A549 (cell line): ENCODE results near the gene MAPKAP1. TPM values are rescaled to one million over a fixed set of nuclear protein-coding genes. Genes with fewer than 3 reads are reported as not detected.

Experiments used
- ATAC-seq, 2 experiments: fragments of 200-7000 bp in 1 of 2; fragments of >200 bp in 1 of 2; cut with Nextera tagmentation in 1 of 2; cut with Tn5 transposase in 1 of 2; 3 replicates each; pipeline versions ENCODE4 v1.8.0 to v1.9.1; 2018 to 2020; ENCODE audit warnings: mild to moderate bottlenecking in 1 of 2, moderate library complexity in 1 of 2
- CTCF ChIA-PET: fragments of 300-600 bp; sonication (Branson Sonifier 250); formaldehyde crosslinking; extraction: SDS; loops from one replicate; lab custom pipeline; 2021; ENCODE audit warnings: antibody characterized with exemption, inconsistent platforms; lab: Yijun Ruan, JAX
- POLR2A ChIA-PET: fragments of 350-600 bp; formaldehyde crosslinking; extraction: SDS; loops from one replicate; lab custom pipeline; 2021; ENCODE audit warnings: antibody characterized with exemption, inconsistent platforms; lab: Yijun Ruan, JAX
- DNase-seq, 2 experiments: peaks; one replicate each; pipeline versions ENCODE4 v3.0.0 to v3.0.0-alpha.2; 2011 to 2016; ENCODE audit warnings: low read depth in 1 of 2, low spot score in 1 of 2
- FAIRE-seq: peaks from 2 replicates; lab custom pipeline; 2011; peaks lifted over from hg19 to GRCh38; lab: Jason Lieb, UNC
- H3K27ac ChIP-seq, 2 experiments: fragments of >200 bp; sonication (Bioruptor Twin); formaldehyde crosslinking; 3 replicates each; pipeline ENCODE4 v1.5.1; 2016 to 2017
- H3K4me1 ChIP-seq: fragments of >200 bp; sonication (Bioruptor Twin); formaldehyde crosslinking; 3 replicates; pipeline ENCODE4 v1.6.1; 2016
- H3K4me2 ChIP-seq: fragments of >200 bp; sonication (Bioruptor Twin); formaldehyde crosslinking; 3 replicates; pipeline ENCODE4 v1.6.1; 2016
- H3K4me3 ChIP-seq: fragments of >200 bp; sonication (Bioruptor Twin); formaldehyde crosslinking; 3 replicates; pipeline ENCODE4 v1.5.1; 2016
- H3K9me3 ChIP-seq: fragments of >200 bp; sonication (Bioruptor Twin); formaldehyde crosslinking; 3 replicates; pipeline ENCODE4 v1.6.1; 2016
- BCL3 ChIP-seq: fragments of >200 bp; sonication (Bioruptor Twin); formaldehyde crosslinking; IDR thresholded peaks from 3 replicates; pipeline ENCODE4 v1.6.1; 2016
- EHF ChIP-seq: fragments of 250-450 bp; sonication (Bioruptor Pico); IDR thresholded peaks from 2 replicates; pipeline ENCODE4 v1.5.0; 2020; ENCODE audit warnings: mild to moderate bottlenecking
- EHMT2 ChIP-seq: fragments of 200-600 bp; sonication (generic); IDR thresholded peaks from 2 replicates; pipeline ENCODE4 v1.6.1; 2016; ENCODE audit warnings: antibody characterized with exemption, low read depth, mild to moderate bottlenecking, moderate library complexity
- FOSB ChIP-seq: fragments of 250-450 bp; sonication (Bioruptor Pico); IDR thresholded peaks from 2 replicates; pipeline ENCODE4 v1.5.0; 2020; ENCODE audit warnings: mild to moderate bottlenecking, moderate library complexity
- HEYL ChIP-seq: fragments of 250-450 bp; sonication (Bioruptor Pico); IDR thresholded peaks from 2 replicates; pipeline ENCODE4 v1.8.0; 2021; ENCODE audit warnings: mild to moderate bottlenecking, moderate library complexity
- HOXA7 ChIP-seq: fragments of 250-450 bp; sonication (Bioruptor Pico); IDR thresholded peaks from 2 replicates; pipeline ENCODE4 v1.5.0; 2020; ENCODE audit warnings: mild to moderate bottlenecking, moderate library complexity
- JUN ChIP-seq, 2 experiments: fragments of >200 bp; sonication (Bioruptor Twin); formaldehyde crosslinking; IDR thresholded peaks; 2 replicates in 1 of 2; 3 replicates in 1 of 2; pipeline ENCODE4 v1.6.1; 2016 to 2017
- KDM1A ChIP-seq: fragments of 200-600 bp; sonication (generic); IDR thresholded peaks from 2 replicates; pipeline ENCODE4 v1.6.1; 2016; ENCODE audit warnings: low read depth, mild to moderate bottlenecking
- MAZ ChIP-seq: fragments of 150-350 bp; IDR thresholded peaks from 2 replicates; pipeline ENCODE4 v1.6.1; 2014; ENCODE audit warnings: antibody characterized with exemption, low read depth, low read length, borderline replicate concordance
- NPAS2 ChIP-seq: fragments of 250-450 bp; sonication (Bioruptor Pico); IDR thresholded peaks from 2 replicates; pipeline ENCODE4 v1.8.0; 2022; ENCODE audit warnings: mild to moderate bottlenecking, moderate library complexity, borderline replicate concordance
- NR3C1 ChIP-seq: fragments of >200 bp; sonication (Bioruptor Twin); formaldehyde crosslinking; IDR thresholded peaks from 3 replicates; pipeline ENCODE4 v1.6.1; 2017
- PHF8 ChIP-seq: fragments of 200-600 bp; sonication (generic); IDR thresholded peaks from 2 replicates; pipeline ENCODE4 v1.6.1; 2016; ENCODE audit warnings: low read depth, mild to moderate bottlenecking, antibody characterized with exemption, moderate library complexity, borderline replicate concordance
- RFX5 ChIP-seq: fragments of 450-650 bp; IDR thresholded peaks from 2 replicates; pipeline ENCODE4 v1.7.1; 2014; ENCODE audit warnings: antibody characterized with exemption, mild to moderate bottlenecking, moderate library complexity
- RNF2 ChIP-seq: fragments of 200-600 bp; sonication (generic); IDR thresholded peaks from 2 replicates; pipeline ENCODE4 v1.6.1; 2016; ENCODE audit warnings: low read depth, mild to moderate bottlenecking, antibody characterized with exemption, moderate library complexity, borderline replicate concordance
- TP53 ChIP-seq: fragments of 250-450 bp; sonication (Bioruptor Pico); IDR thresholded peaks from 2 replicates; pipeline ENCODE4 v1.5.0; 2021; ENCODE audit warnings: mild to moderate bottlenecking, moderate library complexity
- ZFP36 ChIP-seq: fragments of 450-650 bp; IDR thresholded peaks from 2 replicates; pipeline ENCODE4 v1.6.1; 2014; ENCODE audit warnings: borderline replicate concordance; ENCODE audit not compliant: partially characterized antibody
- ZNF302 ChIP-seq: fragments of 250-450 bp; sonication (Bioruptor Pico); IDR thresholded peaks from 2 replicates; pipeline ENCODE4 v1.9.0; 2021; ENCODE audit warnings: inconsistent platforms, mild to moderate bottlenecking, moderate library complexity
- ZSCAN20 ChIP-seq: fragments of 250-450 bp; sonication (Bioruptor Pico); IDR thresholded peaks from 2 replicates; pipeline ENCODE4 v1.8.0; 2022; ENCODE audit warnings: mild to moderate bottlenecking, moderate library complexity
- WGBS: methylation state at CpG from one replicate; pipeline ENCODE4 v1.1.6; 2017; ENCODE audit errors: missing lambda C conversion rate; 5-methylcytosine and 5-hydroxymethylcytosine counted together
- polyA plus RNA-seq, 4 experiments: library from polyadenylated mRNA; depleted of rRNA in 3 of 4; stranded (reverse); fragments of >200 nt; fragmentation: RNase III in 1 of 4; extraction: RNeasy Plus Mini Kit Qiagen cat#74134 plus additional on column Dnase treatment in 1 of 4; gene quantifications; 2 replicates in 3 of 4; 3 replicates in 1 of 4; pipeline ENCODE4 v1.2.3, GENCODE V29; 2011 to 2017
- TF ChIP-seq, protein P1 (sequence below): fragments of 200-600 bp; sonication (generic); IDR thresholded peaks from 2 replicates; pipeline ENCODE4 v1.6.1; 2016; ENCODE audit warnings: antibody characterized with exemption, mild to moderate bottlenecking, moderate library complexity

The MAPKAP1 gene
- polyA plus RNA-seq, 2 of the 4 experiments (the other 2 are of a cell fraction) = 49.9 to 119 TPM

GRCh38 chr9:125511789-125512660, 195.0 kb downstream of the MAPKAP1 start:
- no peak overlapping the region for H3K27ac ChIP-seq
- H3K9me3 ChIP-seq = no peaks in the 10 kb centered on the region
- 92% methylated on average over 18 of the region's 18 CpGs for WGBS
- POLR2A ChIA-PET = no interaction called here
- TF ChIP-seq ZFP36 (no peak), RFX5 (no peak), KDM1A (no peak), EHF (no peak), ZNF302 (CRISPR knock-in tag) (no peak), NR3C1 (no peak), TP53 (CRISPR knock-in tag) (no peak), MAZ (no peak)
- DNase-seq = no peak
- CTCF ChIA-PET = interaction anchor here (0.6 to 1.4 kb wide), 3 partner anchors 10 to 271 kb away, joined by 3 to 6 read pairs (median 3); no protein-coding TSS in a partner anchor
- H3K4me3 ChIP-seq = no peak overlapping the region
- FAIRE-seq = no peak
- no peak for ATAC-seq
- H3K4me2 ChIP-seq = no peak overlapping the region
- peaks cover 22% of the 10 kb centered on the region for H3K4me1 ChIP-seq

GRCh38 chr9:125510980-125511379, 196.0 kb downstream of the MAPKAP1 start:
- ATAC-seq (no peak), DNase-seq (no peak), FAIRE-seq (no peak)
- ChIA-PET POLR2A (no interaction called here), CTCF (no interaction called here)
- Histone ChIP-seq H3K4me1 (peaks cover 22% of the 10 kb centered on the region), H3K4me2 (no peak overlapping the region), H3K9me3 (no peaks in the 10 kb centered on the region), H3K4me3 (no peak overlapping the region), H3K27ac (no peak overlapping the region)
- TF ChIP-seq JUN (IDR thresholded peaks at IDR 0.05) (no peak), KDM1A (no peak), RNF2 (no peak), PHF8 (no peak), EHMT2 (no peak), BCL3 (no peak)
- TF ChIP-seq, protein P1, sequence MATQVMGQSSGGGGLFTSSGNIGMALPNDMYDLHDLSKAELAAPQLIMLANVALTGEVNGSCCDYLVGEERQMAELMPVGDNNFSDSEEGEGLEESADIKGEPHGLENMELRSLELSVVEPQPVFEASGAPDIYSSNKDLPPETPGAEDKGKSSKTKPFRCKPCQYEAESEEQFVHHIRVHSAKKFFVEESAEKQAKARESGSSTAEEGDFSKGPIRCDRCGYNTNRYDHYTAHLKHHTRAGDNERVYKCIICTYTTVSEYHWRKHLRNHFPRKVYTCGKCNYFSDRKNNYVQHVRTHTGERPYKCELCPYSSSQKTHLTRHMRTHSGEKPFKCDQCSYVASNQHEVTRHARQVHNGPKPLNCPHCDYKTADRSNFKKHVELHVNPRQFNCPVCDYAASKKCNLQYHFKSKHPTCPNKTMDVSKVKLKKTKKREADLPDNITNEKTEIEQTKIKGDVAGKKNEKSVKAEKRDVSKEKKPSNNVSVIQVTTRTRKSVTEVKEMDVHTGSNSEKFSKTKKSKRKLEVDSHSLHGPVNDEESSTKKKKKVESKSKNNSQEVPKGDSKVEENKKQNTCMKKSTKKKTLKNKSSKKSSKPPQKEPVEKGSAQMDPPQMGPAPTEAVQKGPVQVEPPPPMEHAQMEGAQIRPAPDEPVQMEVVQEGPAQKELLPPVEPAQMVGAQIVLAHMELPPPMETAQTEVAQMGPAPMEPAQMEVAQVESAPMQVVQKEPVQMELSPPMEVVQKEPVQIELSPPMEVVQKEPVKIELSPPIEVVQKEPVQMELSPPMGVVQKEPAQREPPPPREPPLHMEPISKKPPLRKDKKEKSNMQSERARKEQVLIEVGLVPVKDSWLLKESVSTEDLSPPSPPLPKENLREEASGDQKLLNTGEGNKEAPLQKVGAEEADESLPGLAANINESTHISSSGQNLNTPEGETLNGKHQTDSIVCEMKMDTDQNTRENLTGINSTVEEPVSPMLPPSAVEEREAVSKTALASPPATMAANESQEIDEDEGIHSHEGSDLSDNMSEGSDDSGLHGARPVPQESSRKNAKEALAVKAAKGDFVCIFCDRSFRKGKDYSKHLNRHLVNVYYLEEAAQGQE = no peak
- 70% methylated on average over 1 of the region's 1 CpG for WGBS

GRCh38 chr9:125509476-125509875, 197.5 kb downstream of the MAPKAP1 start:
- 81% methylated on average over 5 of the region's 5 CpGs for WGBS
- no peak overlapping the region for H3K4me2 ChIP-seq
- H3K9me3 ChIP-seq = no peaks in the 10 kb centered on the region
- TF ChIP-seq HOXA7 (CRISPR knock-in tag) = no peak
- no peak for TF ChIP-seq FOSB (CRISPR knock-in tag)
- TF ChIP-seq HEYL (CRISPR knock-in tag) = no peak
- TF ChIP-seq ZSCAN20 (CRISPR knock-in tag) = no peak
- no peak for TF ChIP-seq NPAS2 (CRISPR knock-in tag)
- ChIA-PET CTCF (interaction anchor here (1.0 to 1.3 kb wide), 3 partner anchors 23 to 49 kb away, joined by 3 to 4 read pairs (median 3); no protein-coding TSS in a partner anchor), POLR2A (no interaction called here)
- H3K4me3 ChIP-seq = no peak overlapping the region
- H3K27ac ChIP-seq = 0 out of 6 replicates have a peak overlapping the region, but pooled peaks of 1 of the 2 experiments have one; percentile 20
- peaks cover 21% of the 10 kb centered on the region for H3K4me1 ChIP-seq
- FAIRE-seq (no peak), ATAC-seq (no peak), DNase-seq (no peak)
